HTERT RPE-1 (cell line): ENCODE data around the gene RBBP6.
"Not testable (repeated sequence)": the region's sequence is repeated elsewhere in the genome, so short reads cannot be mapped to it uniquely, and the experiment has no call there.

Experiments used
- in situ Hi-C: fragments of 300-500 bp; cut with MboI; formaldehyde crosslinking; loops from 4 replicates; pipeline ENCODE4 v1.14.3; 2020; ENCODE audit warnings: low sequenced_read_pairs

Gene RBBP6

DNA sequence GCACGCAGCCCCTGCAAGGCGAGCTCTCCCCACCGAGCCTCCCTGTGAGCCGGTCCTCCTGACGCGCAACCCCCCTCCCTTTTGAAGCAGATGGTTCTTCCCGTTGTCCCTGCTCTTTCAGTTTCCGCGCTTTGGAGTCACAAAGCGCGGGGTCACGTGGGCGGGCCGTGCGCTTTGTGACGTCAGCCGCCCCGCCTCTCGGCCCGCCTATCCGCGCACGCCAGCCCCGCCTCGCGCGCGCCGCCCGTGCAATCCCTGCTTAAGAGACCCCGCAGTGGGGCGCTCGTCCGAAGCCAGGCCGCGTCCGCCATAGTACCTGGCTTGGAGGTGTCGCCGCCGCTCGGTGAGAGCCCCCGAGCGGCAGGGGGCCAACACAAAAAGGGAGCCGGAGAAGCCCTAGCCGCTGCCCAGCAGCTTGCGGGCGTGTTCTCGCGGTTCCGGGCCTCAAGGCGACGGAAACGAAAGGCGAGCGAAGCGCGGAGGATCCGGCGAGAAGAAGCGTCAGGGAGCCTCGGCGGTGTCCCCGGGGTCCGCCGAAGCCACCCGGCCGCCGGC, at the start of gene RBBP6:
TSS of gene RBBP6 (plus strand) at position 272 of the 555 bp plus-strand sequence. CDS start 1,061 bp downstream, outside the sequence.
- in situ Hi-C loops, result no loop called here

DNA sequence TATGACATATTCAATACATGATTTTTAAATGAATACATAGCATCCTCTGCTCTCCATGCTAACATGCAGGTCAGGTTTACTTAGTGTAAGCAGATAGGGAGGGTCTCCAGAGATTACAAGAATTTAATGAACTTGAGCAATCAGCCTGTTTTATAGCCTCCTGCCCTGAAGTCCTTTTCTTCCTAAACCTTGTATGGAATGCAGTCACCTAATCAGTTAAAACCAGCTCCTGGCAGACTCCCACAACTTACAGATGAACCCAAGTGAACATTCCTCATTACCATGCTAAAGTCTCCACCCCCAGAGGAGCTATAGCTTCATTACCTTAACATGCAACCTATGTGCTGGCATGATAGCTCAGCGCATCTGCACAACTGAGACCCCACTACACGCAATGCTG, 48.5 kb upstream of the RBBP6 start:
- in situ Hi-C loops, result no loop called here

GRCh38 chr16:24491731-24492130, 47.6 kb upstream of the RBBP6 start:
- in situ Hi-C loops, result no loop called here

DNA sequence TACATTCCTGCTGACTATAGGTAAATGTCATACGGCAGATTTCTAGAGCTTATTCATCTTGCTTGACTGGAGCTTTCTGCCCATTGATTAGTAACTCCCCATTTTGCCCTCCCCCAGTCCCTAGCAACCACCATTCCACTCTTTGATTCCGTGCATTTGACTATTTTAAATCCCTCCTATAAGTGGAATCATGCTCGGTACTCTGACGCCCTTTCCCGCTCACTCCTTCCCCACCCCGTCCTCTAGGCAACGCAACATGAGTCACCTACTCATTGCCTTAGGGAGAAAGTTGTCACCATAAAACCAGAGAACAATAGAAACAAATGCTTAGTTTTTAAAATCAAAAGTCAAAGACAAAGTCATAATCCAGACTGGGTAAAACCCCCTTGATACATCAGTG, 45.5 kb upstream of the RBBP6 start:
- in situ Hi-C loops, result no loop called here

DNA sequence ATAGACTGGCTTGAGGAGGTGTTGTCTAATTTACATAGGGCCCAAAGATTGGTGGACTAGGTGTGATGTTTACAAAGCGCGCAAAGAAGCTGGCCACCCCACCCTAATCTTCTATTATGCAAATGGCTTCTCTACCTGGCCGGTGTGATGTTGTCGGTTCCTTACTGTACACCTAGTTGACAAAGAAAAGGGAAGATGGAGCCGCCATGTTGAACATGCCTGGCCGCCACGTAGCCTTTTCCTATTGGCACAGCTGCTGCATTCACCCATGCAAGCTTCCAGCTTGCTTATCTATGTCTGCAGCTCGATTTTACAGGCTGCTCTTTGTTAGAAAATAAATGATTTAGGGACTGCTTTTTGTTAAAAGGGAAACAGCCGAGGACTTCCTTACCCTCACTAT, 44.2 kb upstream of the RBBP6 start:
- in situ Hi-C loops, result not testable (repeated sequence)

DNA sequence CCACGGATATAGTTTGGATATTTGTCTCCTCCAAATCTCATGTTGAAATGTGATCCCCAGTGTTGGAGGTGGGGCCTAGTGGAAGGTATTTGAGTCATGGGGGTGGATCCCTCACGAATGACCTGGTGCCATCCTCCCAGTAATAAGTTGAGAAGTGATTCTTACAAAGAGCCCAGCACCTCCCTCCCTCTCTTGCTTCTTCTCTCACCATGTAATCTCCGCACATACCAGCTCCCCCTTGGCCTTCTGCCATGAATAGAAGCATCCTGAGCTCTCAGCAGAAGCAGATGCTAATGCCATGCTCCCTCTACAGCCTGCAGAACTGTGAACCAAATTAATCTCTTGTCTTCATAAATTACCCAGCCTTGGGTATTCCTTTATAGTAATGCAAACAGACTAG, 41.9 kb upstream of the RBBP6 start:
- in situ Hi-C loops, result no loop called here

GRCh38 chr16:24499193-24499814, 40.1 kb upstream of the RBBP6 start:
- in situ Hi-C loops, result no loop called here

DNA sequence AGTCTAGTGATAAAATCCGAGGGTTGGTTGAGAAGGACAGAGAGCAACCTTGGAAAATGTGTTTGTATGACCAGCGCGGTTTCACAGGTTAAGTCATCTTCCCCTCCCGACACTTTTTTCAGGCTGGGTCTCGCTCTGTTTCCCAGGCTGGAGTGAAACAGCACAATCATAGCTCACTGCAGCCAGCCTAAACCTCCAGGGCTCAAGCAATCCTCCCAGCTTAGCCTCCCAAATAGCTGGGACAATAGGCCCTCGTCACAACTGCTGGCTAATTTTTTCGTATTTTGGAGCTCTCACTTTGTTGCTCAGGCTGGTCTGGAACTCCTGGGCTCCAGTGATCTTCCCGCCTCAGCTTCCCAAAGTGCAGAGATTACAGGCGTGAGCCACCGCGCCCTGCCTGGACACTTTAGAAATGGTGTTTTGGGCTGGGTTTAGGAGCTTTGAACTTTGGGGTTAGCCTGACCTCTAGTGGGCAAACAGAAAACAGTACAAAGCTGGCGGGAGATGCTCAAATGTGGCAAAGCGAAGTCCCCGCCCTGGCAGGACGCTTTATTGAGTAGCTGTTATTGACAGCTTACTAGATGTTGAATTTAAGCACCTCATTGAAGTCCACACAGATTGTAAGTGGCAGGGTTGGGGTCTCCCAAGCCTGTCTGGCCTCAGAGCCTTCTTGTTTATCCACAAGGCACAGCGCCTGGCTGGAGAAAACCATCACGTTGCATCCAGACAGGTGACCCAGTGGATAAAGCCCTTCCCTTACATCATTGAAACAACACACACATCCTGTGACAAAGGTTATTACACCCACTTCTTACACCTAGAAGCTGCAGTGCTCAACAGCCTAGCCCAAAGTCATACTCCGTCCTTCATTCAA, 34.7 kb upstream of the RBBP6 start:
- in situ Hi-C loops, result no loop called here

DNA sequence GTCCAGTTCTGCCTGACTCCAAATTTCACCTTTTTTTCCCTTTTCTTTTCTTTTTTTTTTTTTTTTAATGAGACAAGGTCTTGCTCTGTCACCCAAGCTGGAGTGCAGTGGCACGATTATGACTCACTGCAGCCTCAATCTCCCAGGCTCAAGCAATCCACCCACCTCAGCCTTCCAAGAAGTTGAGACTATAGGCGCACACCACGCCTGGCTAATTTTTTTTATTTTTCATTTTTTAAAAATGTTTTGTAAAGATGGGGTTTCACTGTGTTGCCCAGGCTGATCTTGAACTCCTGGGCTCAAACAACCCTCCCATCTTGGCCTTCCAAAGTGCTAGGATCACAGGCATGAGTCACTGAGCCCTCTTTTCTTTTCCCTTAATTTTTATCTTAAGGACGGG, 33.4 kb upstream of the RBBP6 start:
- in situ Hi-C loops, result no loop called here

GRCh38 chr16:24507959-24508480, 31.3 kb upstream of the RBBP6 start:
- in situ Hi-C loops, result no loop called here

GRCh38 chr16:24508614-24509013, 30.8 kb upstream of the RBBP6 start:
- in situ Hi-C loops, result no loop called here

GRCh38 chr16:24509536-24509935, 29.8 kb upstream of the RBBP6 start:
- in situ Hi-C loops, result no loop called here

DNA sequence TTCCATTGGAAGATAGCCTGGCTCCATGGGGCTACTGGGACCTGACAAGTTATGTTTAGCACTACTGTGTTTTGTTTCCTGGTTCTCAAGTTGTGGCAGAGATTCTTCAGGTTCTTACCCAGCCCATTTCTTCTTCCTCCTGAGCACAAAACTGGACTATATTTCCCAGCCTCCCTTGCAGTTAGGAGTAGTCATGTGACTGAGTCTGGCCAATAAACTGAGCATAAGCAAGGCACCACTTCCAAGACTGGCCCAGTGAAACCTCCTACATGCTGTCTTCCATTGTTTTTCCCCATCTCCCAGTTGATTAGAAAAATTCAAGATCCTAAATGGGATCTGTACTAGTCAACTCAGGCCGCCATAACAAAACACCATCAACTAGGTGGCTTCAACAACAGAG, 28.2 kb upstream of the RBBP6 start:
- in situ Hi-C loops, result no loop called here

- in situ Hi-C loops, result no loop called here
Measured at GRCh38 chr16:24511792-24512191, 27.6 kb upstream of the RBBP6 start.

DNA sequence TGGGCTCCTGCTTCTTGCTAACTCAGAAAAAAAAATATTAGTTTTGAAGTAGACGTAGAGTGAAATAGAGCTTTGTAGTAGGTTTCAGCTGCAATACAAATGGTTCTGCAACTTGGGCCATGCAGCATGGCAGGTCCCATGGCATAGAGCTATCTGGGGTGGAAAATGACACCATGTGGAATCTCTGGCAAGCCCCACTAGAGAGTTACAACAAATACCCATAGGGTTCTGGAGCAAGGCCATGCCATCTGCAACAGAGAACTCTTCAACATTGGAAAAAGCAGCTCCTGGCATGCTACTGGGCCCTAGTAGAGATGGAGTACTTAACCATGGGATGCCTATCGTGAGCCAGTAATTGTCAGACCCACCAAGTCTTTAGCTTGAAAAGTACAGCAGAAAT, 25.3 kb upstream of the RBBP6 start:
- in situ Hi-C loops, result no loop called here

GRCh38 chr16:24515186-24515585, 24.2 kb upstream of the RBBP6 start:
- in situ Hi-C loops, result no loop called here

- in situ Hi-C loops, result no loop called here
Measured at GRCh38 chr16:24516900-24517669, 22.3 kb upstream of the RBBP6 start.

GRCh38 chr16:24518498-24518897, 20.9 kb upstream of the RBBP6 start:
- in situ Hi-C loops, result no loop called here

DNA sequence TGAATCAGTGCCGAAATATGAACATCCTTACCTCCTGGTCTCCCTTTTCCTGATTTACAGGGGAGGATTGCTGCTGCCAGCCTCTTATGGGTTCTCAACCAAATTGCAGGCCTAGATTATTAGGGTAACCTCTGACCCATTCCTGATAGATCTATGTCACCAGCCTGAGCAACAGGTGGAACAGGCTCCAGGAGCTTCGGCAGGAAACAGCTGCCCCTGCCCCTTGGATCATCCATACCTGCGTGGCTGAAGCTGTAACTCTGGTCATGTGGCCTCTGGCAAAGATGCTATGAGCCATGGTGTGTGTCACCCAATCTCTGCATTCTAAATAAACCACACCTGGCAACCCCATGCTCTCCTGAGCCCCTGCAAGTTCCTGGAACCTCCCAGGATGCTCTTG, 18.4 kb upstream of the RBBP6 start:
- in situ Hi-C loops, result no loop called here

GRCh38 chr16:24522751-24523150, 16.6 kb upstream of the RBBP6 start:
- in situ Hi-C loops, result no loop called here

GRCh38 chr16:24523569-24523968, 15.8 kb upstream of the RBBP6 start:
- in situ Hi-C loops, result no loop called here
